NCI-H524 treated with DMSO at 0.1 percent for 48 hours (cell line): ENCODE results near the gene SCNM1.
A peak's percentile ranks its signal among the peaks of the same experiment; 100 is the strongest.
"Not testable (repeated sequence)": the region's sequence is repeated elsewhere in the genome, so short reads cannot be mapped to it uniquely, and the experiment has no call there.

Experiments used
- DNase-seq: peaks from one replicate; lab custom pipeline; 2025; lab: John Stamatoyannopoulos, UW

The SCNM1 gene

GRCh38 chr1:151193856-151194255, 27.9 kb downstream of the SCNM1 start:
- no peak for DNase-seq

GRCh38 chr1:151194894-151195594, 29.1 kb downstream of the SCNM1 start:
- DNase-seq: not testable (repeated sequence)

GRCh38 chr1:151196292-151196800, 30.4 kb downstream of the SCNM1 start:
- peak; percentile 59 for DNase-seq

- DNase-seq: no peak
Observed at GRCh38 chr1:151197863-151198253, 31.9 kb downstream of the SCNM1 start.

- peak; percentile 84 for DNase-seq
Observed at GRCh38 chr1:151198254-151199127, 32.5 kb downstream of the SCNM1 start, which contains the start of gene PIP5K1A. TSS of gene PIP5K1A (plus strand) at chr1:151198552. CDS start at chr1:151198997, 445 bp downstream.

GRCh38 chr1:151199873-151200581, 34.1 kb downstream of the SCNM1 start:
- no peak for DNase-seq

GRCh38 chr1:151205381-151205965, 39.5 kb downstream of the SCNM1 start:
- not testable (repeated sequence) for DNase-seq

GRCh38 chr1:151210830-151211229, 44.9 kb downstream of the SCNM1 start:
- no peak for DNase-seq

- no peak for DNase-seq
Observed at GRCh38 chr1:151211972-151212705, 46.2 kb downstream of the SCNM1 start.

GRCh38 chr1:151213560-151213959, 47.6 kb downstream of the SCNM1 start:
- no peak for DNase-seq
